Right lobe of liver (tissue), 4 donors: Measurements from ENCODE around the gene ABHD16B.

Experiments used
- POLR2A ChIP-seq: fragments of 450-650 bp; IDR thresholded peaks from one replicate; pipeline ENCODE4 v1.6.1; 2017; ENCODE audit warnings: antibody characterized with exemption, mild to moderate bottlenecking
- TF ChIP-seq, protein P1 (sequence below), 4 donors: fragments of 200-600 bp in 3 of 4; fragments of 450-650 bp in 1 of 4; IDR thresholded peaks; one replicate each; pipeline versions ENCODE4 v1.5.1 to v1.8.0; 2016 to 2022; ENCODE audit warnings: antibody characterized with exemption in 4 of 4, mild to moderate bottlenecking in 2 of 4
- donor health status: DM: no; HTN: no; CAD: no.
- donor health status: DM: no; HTN: no; CAD: no.
- donor health status: DM: no; HTN: yes; CAD: no.

DNA sequence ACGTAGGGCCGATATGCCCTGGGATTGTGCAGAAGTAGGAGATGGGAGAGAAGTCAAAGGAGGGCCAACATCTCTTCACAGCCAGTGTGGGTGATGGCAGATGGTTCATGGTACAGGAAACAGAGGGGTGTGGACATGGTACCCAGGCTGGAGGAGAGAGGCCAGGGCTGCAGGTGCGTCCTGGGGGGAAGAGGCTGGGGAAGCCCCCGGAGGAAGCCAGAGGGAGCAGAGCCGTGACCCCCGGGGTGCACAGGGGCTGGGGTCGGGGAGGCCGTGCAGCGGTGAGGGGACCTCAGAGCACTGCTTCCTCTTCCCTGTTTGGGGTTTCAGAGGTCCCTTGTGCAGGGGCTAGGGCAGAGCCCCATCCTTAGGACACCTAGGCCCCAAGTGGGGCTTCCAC, 19.0 kb upstream of the ABHD16B start:
- TF ChIP-seq, protein P1, sequence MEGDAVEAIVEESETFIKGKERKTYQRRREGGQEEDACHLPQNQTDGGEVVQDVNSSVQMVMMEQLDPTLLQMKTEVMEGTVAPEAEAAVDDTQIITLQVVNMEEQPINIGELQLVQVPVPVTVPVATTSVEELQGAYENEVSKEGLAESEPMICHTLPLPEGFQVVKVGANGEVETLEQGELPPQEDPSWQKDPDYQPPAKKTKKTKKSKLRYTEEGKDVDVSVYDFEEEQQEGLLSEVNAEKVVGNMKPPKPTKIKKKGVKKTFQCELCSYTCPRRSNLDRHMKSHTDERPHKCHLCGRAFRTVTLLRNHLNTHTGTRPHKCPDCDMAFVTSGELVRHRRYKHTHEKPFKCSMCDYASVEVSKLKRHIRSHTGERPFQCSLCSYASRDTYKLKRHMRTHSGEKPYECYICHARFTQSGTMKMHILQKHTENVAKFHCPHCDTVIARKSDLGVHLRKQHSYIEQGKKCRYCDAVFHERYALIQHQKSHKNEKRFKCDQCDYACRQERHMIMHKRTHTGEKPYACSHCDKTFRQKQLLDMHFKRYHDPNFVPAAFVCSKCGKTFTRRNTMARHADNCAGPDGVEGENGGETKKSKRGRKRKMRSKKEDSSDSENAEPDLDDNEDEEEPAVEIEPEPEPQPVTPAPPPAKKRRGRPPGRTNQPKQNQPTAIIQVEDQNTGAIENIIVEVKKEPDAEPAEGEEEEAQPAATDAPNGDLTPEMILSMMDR (IDR thresholded peaks at IDR 0.05), result no peak
- TF ChIP-seq POLR2A, result no peak
